Measurements from ENCODE around the gene FASTKD2. TPM values are rescaled to one million over a fixed set of nuclear protein-coding genes. Genes with fewer than 3 reads are reported as not detected.

Gene FASTKD2
- total and polyA plus RNA-seq, 2 donors: 19.1 to 60.8 TPM

GRCh38 chr2:206833291-206833690, 67.9 kb downstream of the FASTKD2 start:
- no peak overlapping the region for H3K27ac ChIP-seq (ENCODE audit: low read depth)
- H3K36me3 ChIP-seq (ENCODE audit: insufficient read depth): no peaks in the 10 kb centered on the region
- no peak overlapping the region for H3K4me3 ChIP-seq (ENCODE audit: low read depth, low read length)
- H3K4me1 ChIP-seq (ENCODE audit: insufficient read depth): no peaks in the 10 kb centered on the region
- 96% methylated on average over 3 of the region's 3 CpGs for WGBS
- DNase-seq (ENCODE audit: extremely low spot score): no peak

GRCh38 chr2:206836722-206837121, 71.3 kb downstream of the FASTKD2 start:
- no peak overlapping the region for H3K4me3 ChIP-seq (ENCODE audit: low read depth, low read length)
- DNase-seq (ENCODE audit: extremely low spot score): no peak
- no peak overlapping the region for H3K27ac ChIP-seq (ENCODE audit: low read depth)
- H3K36me3 ChIP-seq (ENCODE audit: insufficient read depth): no peaks in the 10 kb centered on the region
- H3K4me1 ChIP-seq (ENCODE audit: insufficient read depth): no peaks in the 10 kb centered on the region
- 41% methylated on average over 2 of the region's 2 CpGs for whole genome bisulfite sequencing

- Histone ChIP-seq H3K36me3 (ENCODE audit: insufficient read depth) (no peaks in the 10 kb centered on the region), H3K4me1 (ENCODE audit: insufficient read depth) (no peaks in the 10 kb centered on the region), H3K27ac (ENCODE audit: low read depth) (no peak overlapping the region), H3K4me3 (ENCODE audit: low read depth, low read length) (no peak overlapping the region)
- no peak for DNase-seq (ENCODE audit: extremely low spot score)
- 67% methylated on average over 1 of the region's 1 CpG for WGBS
Observed at GRCh38 chr2:206837775-206838174, 72.4 kb downstream of the FASTKD2 start.

- no peak overlapping the region for H3K4me3 ChIP-seq (ENCODE audit: low read depth, low read length)
- WGBS: 94% methylated on average over 3 of the region's 3 CpGs
- no peak for DNase-seq (ENCODE audit: extremely low spot score)
- H3K36me3 ChIP-seq (ENCODE audit: insufficient read depth): no peaks in the 10 kb centered on the region
- no peaks in the 10 kb centered on the region for H3K4me1 ChIP-seq (ENCODE audit: insufficient read depth)
- H3K27ac ChIP-seq (ENCODE audit: low read depth): no peak overlapping the region
Observed at GRCh38 chr2:206838690-206839089, 73.3 kb downstream of the FASTKD2 start.

GRCh38 chr2:206840999-206841398, 75.6 kb downstream of the FASTKD2 start:
- 95% methylated on average over 3 of the region's 3 CpGs for WGBS
- Histone ChIP-seq H3K4me3 (ENCODE audit: low read depth, low read length) (no peak overlapping the region), H3K27ac (ENCODE audit: low read depth) (no peak overlapping the region), H3K36me3 (ENCODE audit: insufficient read depth) (no peaks in the 10 kb centered on the region), H3K4me1 (ENCODE audit: insufficient read depth) (no peaks in the 10 kb centered on the region)
- no peak for DNase-seq (ENCODE audit: extremely low spot score)

Small RNA genes within 50 kb of the gene (small RNA-seq; reads per million reads assigned to genes)
- gene MIR3130-2: not detected

Other genes with a start within 250 kb of the FASTKD2 start
- gene FAM237A, start 123.1 kb upstream of the FASTKD2 start, total RNA-seq: not detected
- gene FAM237A, start 123.1 kb upstream of the FASTKD2 start, polyA plus RNA-seq: not detected
- gene DYTN, start 47.2 kb upstream of the FASTKD2 start, total RNA-seq: not detected
- not detected for gene DYTN, start 47.2 kb upstream of the FASTKD2 start, polyA plus RNA-seq
- 1.2 TPM for gene MDH1B, start 278 bp upstream of the FASTKD2 start, total RNA-seq
- 0.39 TPM for gene MDH1B, start 278 bp upstream of the FASTKD2 start, polyA plus RNA-seq
- 0.53 TPM for gene CPO, start 173.9 kb downstream of the FASTKD2 start, total RNA-seq
- gene CPO, start 173.9 kb downstream of the FASTKD2 start, polyA plus RNA-seq: 0.35 TPM

All from urinary bladder (tissue), 4 donors.